ENCODE data around the gene SUGT1.
"Not testable (repeated sequence)": the region's sequence is repeated elsewhere in the genome, so short reads cannot be mapped to it uniquely, and the experiment has no call there.

SUGT1 gene

GRCh38 chr13:52652196-52652979 is at the start of gene SUGT1:
SUGT1 (plus strand) TSS chr13:52652836; CDS start chr13:52652921, 85 bp downstream.
- Histone ChIP-seq H3K9ac (peak within 1 kb of the TSS; percentile 82), H4K20me1 (ENCODE audit: insufficient read depth) (no peaks in the 10 kb centered on the region), H3K36me3 (ENCODE audit: insufficient read depth) (no peaks in the 10 kb centered on the region), H3K27ac (peak within 1 kb of the TSS; percentile 82), H3K4me1 (ENCODE audit: low read depth, poor library complexity, severe bottlenecking) (peaks cover 20% of the 10 kb centered on the region), H3K79me2 (ENCODE audit: insufficient read depth, low read depth) (peaks cover 35% of the 10 kb centered on the region), H3K4me3 (IDR thresholded peaks at IDR 0.05; ENCODE audit: insufficient read depth, low read depth, low read length) (no peak within 1 kb of the TSS), H3K4me2 (peak within 1 kb of the TSS; percentile 89), H2AFZ (ENCODE audit: low read depth) (peak within 1 kb of the TSS; percentile 77), H3K27me3 (ENCODE audit: insufficient read depth, low read depth) (no peaks in the 10 kb centered on the region)
- peak; percentile 36; the same call in 1 of the 2 replicates for TF ChIP-seq CTCF (conservative IDR thresholded peaks at IDR 0.05; ENCODE audit: low read depth, low read length)

DNA sequence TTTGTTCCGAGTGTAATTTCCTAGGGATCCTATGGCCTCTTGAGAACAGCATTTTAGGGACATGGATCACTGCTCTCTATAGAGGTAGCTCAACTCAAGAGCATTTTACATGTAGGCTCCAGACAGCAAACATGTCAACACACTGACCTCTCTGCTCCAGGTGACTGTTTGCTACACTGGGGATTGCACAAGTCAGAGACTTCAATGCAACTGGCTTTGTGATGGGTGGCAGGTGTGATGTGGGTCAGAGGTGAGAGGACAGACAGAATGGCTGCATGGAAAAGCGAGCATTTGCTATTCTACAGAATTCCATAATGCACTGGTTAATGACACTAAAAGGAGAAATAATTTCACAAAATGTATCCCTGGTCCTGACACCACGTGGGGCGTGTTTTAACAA is 49.3 kb upstream of the SUGT1 start:
- peaks cover 12% of the 10 kb centered on the region for H3K4me1 ChIP-seq (ENCODE audit: low read depth, poor library complexity, severe bottlenecking)
- H3K79me2 ChIP-seq (ENCODE audit: insufficient read depth, low read depth); H3K9ac ChIP-seq; H3K36me3 ChIP-seq (ENCODE audit: insufficient read depth); H3K4me2 ChIP-seq; H3K4me3 ChIP-seq (IDR thresholded peaks at IDR 0.05; ENCODE audit: insufficient read depth, low read depth, low read length); H3K27me3 ChIP-seq (ENCODE audit: insufficient read depth, low read depth); H4K20me1 ChIP-seq (ENCODE audit: insufficient read depth); H3K27ac ChIP-seq; H2AFZ ChIP-seq (ENCODE audit: low read depth): not testable (repeated sequence)

- not testable (repeated sequence) for H3K4me2 ChIP-seq; H3K4me1 ChIP-seq (ENCODE audit: low read depth, poor library complexity, severe bottlenecking); H3K79me2 ChIP-seq (ENCODE audit: insufficient read depth, low read depth)
These were observed 46.5 kb upstream of the SUGT1 start for GRCh38 chr13:52606126-52606525.

DNA sequence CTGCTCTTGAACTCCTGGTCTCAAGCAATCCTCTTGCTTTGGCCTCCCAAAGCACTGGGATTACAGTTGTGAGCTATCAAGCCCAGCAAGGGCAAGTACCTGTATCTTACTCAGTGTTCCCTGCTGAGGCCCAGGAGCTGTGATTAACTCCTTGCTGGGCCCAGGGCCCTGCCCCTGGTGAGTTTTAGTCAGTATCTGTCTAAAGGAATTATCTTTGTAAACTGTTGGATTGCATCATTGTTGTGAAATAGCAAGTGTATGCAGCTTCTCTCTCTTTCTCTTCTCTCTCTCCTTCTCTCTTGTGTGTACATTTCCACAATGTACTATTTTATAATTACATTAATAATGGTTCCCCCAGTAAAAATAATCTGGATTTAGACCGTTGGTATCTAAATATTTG is 45.8 kb upstream of the SUGT1 start:
- not testable (repeated sequence) for H3K27me3 ChIP-seq (ENCODE audit: insufficient read depth, low read depth); H3K27ac ChIP-seq; H2AFZ ChIP-seq (ENCODE audit: low read depth); H4K20me1 ChIP-seq (ENCODE audit: insufficient read depth); H3K4me1 ChIP-seq (ENCODE audit: low read depth, poor library complexity, severe bottlenecking); H3K9ac ChIP-seq; H3K36me3 ChIP-seq (ENCODE audit: insufficient read depth); H3K4me2 ChIP-seq; H3K79me2 ChIP-seq (ENCODE audit: insufficient read depth, low read depth); H3K4me3 ChIP-seq (IDR thresholded peaks at IDR 0.05; ENCODE audit: insufficient read depth, low read depth, low read length)

More at GRCh38 chr13:52606126-52606525, 46.5 kb upstream of the SUGT1 start:
- not testable (repeated sequence) for H2AFZ ChIP-seq (ENCODE audit: low read depth); H3K27ac ChIP-seq; H3K27me3 ChIP-seq (ENCODE audit: insufficient read depth, low read depth); H3K9ac ChIP-seq; H3K4me3 ChIP-seq (IDR thresholded peaks at IDR 0.05; ENCODE audit: insufficient read depth, low read depth, low read length); H4K20me1 ChIP-seq (ENCODE audit: insufficient read depth); H3K36me3 ChIP-seq (ENCODE audit: insufficient read depth)

- H3K9ac ChIP-seq; H3K27ac ChIP-seq; H3K4me2 ChIP-seq; H4K20me1 ChIP-seq (ENCODE audit: insufficient read depth); H3K36me3 ChIP-seq (ENCODE audit: insufficient read depth); H2AFZ ChIP-seq (ENCODE audit: low read depth); H3K79me2 ChIP-seq (ENCODE audit: insufficient read depth, low read depth); H3K4me3 ChIP-seq (IDR thresholded peaks at IDR 0.05; ENCODE audit: insufficient read depth, low read depth, low read length); H3K27me3 ChIP-seq (ENCODE audit: insufficient read depth, low read depth); H3K4me1 ChIP-seq (ENCODE audit: low read depth, poor library complexity, severe bottlenecking): not testable (repeated sequence)
These were observed 44.5 kb upstream of the SUGT1 start for GRCh38 chr13:52608184-52608583.

DNA sequence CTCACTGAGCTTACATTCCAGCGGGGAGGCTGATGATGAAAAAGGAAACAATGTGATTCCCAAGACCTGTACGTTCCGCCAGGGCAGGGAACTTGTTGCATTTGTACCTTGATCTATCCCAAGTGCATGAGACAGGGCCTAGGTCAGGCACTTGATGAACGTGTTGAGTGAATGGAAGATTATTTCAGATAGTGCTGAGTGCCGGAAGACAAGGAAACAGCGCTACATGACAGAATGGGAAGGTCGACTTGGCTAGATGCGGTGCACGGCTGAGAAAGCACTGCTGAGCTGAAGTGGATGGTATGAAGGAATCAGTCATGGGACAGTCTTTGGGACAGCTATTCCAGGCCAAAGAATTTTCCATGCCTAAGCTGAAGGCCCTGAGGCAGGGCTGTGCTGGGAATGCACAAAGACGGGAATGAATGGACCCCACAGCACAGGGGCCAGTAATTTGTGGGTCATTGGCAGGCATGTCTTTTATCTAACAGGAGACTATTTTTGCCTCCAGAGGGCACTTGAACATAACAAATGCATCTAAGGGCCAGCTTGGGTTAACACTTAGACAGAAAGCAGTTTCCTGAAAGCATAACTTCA is 43.5 kb upstream of the SUGT1 start:
- H3K36me3 ChIP-seq (ENCODE audit: insufficient read depth); H2AFZ ChIP-seq (ENCODE audit: low read depth); H3K4me3 ChIP-seq (IDR thresholded peaks at IDR 0.05; ENCODE audit: insufficient read depth, low read depth, low read length); H3K79me2 ChIP-seq (ENCODE audit: insufficient read depth, low read depth); H3K4me2 ChIP-seq; H3K9ac ChIP-seq; H4K20me1 ChIP-seq (ENCODE audit: insufficient read depth); H3K27me3 ChIP-seq (ENCODE audit: insufficient read depth, low read depth); H3K27ac ChIP-seq; H3K4me1 ChIP-seq (ENCODE audit: low read depth, poor library complexity, severe bottlenecking): not testable (repeated sequence)
- TF ChIP-seq CTCF (conservative IDR thresholded peaks at IDR 0.05; ENCODE audit: low read depth, low read length): peak; percentile 22; the same call in 1 of the 2 replicates

DNA sequence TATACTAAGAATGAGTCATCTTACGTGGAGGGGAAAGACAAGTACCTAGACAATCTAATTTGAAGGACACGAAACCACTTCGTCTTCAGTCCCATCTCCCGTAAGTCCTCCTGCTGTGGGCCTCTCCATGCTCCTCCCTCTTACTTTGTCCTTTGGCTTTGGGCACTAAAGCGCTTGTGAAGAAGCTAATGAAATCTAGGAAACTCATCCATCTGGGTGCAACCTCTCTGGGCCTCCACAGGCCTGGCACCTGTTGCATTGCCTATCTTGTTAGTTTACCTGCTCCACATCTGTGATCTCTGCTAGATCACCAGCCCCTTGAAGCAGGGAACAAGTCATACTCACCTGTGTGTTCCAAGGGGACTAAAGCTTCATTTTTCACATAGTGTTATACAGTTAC is 42.5 kb upstream of the SUGT1 start:
- H3K27ac ChIP-seq; H3K27me3 ChIP-seq (ENCODE audit: insufficient read depth, low read depth); H3K4me2 ChIP-seq; H3K4me3 ChIP-seq (IDR thresholded peaks at IDR 0.05; ENCODE audit: insufficient read depth, low read depth, low read length); H2AFZ ChIP-seq (ENCODE audit: low read depth); H3K36me3 ChIP-seq (ENCODE audit: insufficient read depth); H3K79me2 ChIP-seq (ENCODE audit: insufficient read depth, low read depth); H4K20me1 ChIP-seq (ENCODE audit: insufficient read depth); H3K9ac ChIP-seq; H3K4me1 ChIP-seq (ENCODE audit: low read depth, poor library complexity, severe bottlenecking): not testable (repeated sequence)

All from KMS-11 (cell line).